Measurements from ENCODE around the gene RAPGEF1. TPM values are rescaled to one million over a fixed set of nuclear protein-coding genes. Genes with fewer than 3 reads are reported as not detected.
A peak's percentile ranks its signal among the peaks of the same experiment; 100 is the strongest.

RAPGEF1 gene
- total RNA-seq, 2 donors from 2014 or later = 61.2 to 75.0 TPM

GRCh38 chr9:131641618-131642495, 98.0 kb downstream of the RAPGEF1 start:
- intact Hi-C loops (cut with DNase I, micrococcal nuclease) = no loop called here
- DNase-seq (peak; percentile 70 to 83), ATAC-seq (peak; percentile 81)

GRCh38 chr9:131640438-131641137, 99.3 kb downstream of the RAPGEF1 start:
- DNase-seq = no peak
- ATAC-seq = no peak
- intact Hi-C loops (cut with DNase I, micrococcal nuclease) = no loop called here

DNA sequence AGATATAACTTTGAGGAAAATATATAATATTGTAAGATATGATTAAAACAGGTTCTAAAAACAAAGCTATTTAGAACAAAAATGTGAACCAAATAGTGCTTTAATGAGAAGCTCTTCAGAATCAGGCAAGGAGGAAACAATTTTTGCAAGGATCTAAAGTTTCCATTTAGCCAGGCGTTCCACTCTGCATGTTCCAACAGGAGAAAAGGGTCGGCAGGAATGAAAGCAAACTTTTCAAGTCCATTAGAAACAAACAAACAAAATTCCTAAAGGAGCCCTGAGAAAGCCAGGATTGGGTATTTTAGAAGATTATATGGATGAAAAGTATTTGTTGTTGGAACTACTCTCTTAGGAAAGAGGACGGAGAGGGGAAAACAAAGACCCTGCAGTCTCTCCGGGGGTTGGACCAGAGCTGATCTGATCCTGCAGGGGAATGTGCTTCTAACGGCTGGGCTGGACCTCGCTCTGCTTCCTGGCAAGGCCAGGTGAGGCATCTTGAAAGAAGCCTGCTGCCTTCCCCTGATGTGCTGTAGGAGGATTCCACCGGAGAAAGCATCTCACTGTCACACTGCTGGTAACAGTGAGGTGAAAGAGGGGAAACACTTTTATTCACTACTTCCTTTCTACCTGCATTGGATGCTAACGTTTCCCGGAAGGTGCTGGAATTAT, 100.0 kb downstream of the RAPGEF1 start:
- DNase-seq (no peak), ATAC-seq (no peak)
- intact Hi-C loops (cut with DNase I, micrococcal nuclease) = no loop called here

GRCh38 chr9:131636593-131636992, 103.3 kb downstream of the RAPGEF1 start:
- intact Hi-C loops (cut with DNase I, micrococcal nuclease) = no loop called here
- ATAC-seq (no peak), DNase-seq (no peak)

- peak; percentile 50 for ATAC-seq
- intact Hi-C loops (cut with DNase I, micrococcal nuclease) = no loop called here
- DNase-seq = peak in 1 of 2 donors; percentile 36
Measured at GRCh38 chr9:131635892-131636291, 104.0 kb downstream of the RAPGEF1 start.

GRCh38 chr9:131635285-131635684, 104.6 kb downstream of the RAPGEF1 start:
- peak; percentile 96 for ATAC-seq
- peak; percentile 84 to 95 for DNase-seq
- intact Hi-C loops (cut with DNase I, micrococcal nuclease) = no loop called here

GRCh38 chr9:131633491-131634031, 106.3 kb downstream of the RAPGEF1 start:
- intact Hi-C loops (cut with DNase I, micrococcal nuclease) = no loop called here
- DNase-seq = no peak
- ATAC-seq = no peak

DNA sequence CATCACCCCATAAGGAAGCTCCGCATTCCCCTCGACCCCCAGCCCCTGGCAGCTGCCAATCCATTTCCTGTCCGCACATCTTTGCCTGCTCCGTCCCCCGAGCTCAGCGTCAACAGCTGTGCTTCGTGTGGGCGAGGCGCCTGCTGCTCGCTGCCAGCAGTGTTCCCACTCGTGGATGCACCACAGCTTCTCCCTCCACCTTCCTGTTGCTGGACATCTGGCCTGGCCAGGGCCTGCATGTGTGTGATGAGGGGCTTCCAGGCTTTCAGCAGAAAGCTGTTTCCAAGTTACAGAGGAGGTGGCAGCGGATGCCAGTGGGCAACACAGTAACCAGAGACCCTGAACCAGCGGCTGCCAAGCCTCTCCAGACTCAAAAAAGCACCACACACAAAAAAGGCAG, 108.6 kb downstream of the RAPGEF1 start:
- intact Hi-C loops (cut with DNase I, micrococcal nuclease) = no loop called here
- ATAC-seq = no peak
- no peak for DNase-seq

DNA sequence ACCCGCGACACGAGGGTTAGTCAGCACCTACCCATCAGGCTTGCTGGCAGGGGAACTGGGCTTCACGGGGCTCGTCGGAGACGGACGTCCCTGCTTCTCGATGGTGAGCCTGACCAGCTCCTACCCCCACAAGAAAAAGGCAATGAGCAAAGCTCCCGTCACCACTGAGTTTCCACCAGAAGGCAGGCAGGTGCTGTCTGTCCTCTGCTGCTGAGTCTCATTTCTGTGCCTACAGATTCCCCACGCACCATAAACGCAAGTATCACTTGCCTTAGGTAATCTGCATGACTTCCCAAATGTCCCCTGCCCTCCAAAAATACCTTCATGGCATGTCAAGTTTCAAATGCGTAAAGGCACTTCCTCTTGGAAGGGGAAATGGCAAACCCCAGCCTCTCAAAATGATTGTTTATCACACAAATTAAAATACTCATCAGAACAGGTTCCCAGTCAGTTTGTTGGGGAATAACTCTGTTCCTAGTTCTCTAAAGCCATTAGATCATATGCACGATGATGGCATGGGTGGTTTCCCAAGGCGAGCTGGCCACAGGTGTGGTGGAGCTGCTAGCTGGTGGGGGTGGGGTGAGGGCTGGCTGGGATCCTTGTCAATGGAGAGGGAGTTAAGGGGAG, 109.6 kb downstream of the RAPGEF1 start:
- ATAC-seq (no peak), DNase-seq (peak; percentile 59 to 60)
- intact Hi-C loops (cut with DNase I, micrococcal nuclease) = no loop called here

DNA sequence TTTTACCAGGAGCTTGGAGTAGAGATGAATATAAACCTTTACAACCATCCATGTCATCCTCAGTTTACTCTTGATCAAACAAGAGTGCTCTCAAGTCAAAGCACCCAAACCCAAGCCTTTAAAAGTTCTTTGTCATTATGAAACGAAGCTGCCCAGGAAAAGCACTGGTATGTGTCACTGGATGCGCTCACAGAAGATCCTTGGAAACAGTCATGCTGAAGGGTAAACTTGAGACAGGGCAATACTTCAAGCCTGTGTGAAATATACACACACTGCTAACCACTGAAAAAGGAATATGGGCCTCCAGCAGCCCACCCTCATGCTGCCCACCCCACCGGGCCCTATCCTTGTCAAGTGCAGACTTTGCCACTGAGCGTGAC, 110.1 kb downstream of the RAPGEF1 start:
- intact Hi-C loops (cut with DNase I, micrococcal nuclease) = no loop called here
- ATAC-seq (no peak), DNase-seq (no peak)

- peak in 1 of 2 donors; percentile 31 for DNase-seq
- intact Hi-C loops (cut with DNase I, micrococcal nuclease) = no loop called here
- ATAC-seq = peak; percentile 11
Measured at GRCh38 chr9:131629226-131629500, 110.7 kb downstream of the RAPGEF1 start.

- no peak for DNase-seq
- intact Hi-C loops (cut with DNase I, micrococcal nuclease) = no loop called here
- ATAC-seq = no peak
Measured at GRCh38 chr9:131628459-131629225, 111.2 kb downstream of the RAPGEF1 start.

DNA sequence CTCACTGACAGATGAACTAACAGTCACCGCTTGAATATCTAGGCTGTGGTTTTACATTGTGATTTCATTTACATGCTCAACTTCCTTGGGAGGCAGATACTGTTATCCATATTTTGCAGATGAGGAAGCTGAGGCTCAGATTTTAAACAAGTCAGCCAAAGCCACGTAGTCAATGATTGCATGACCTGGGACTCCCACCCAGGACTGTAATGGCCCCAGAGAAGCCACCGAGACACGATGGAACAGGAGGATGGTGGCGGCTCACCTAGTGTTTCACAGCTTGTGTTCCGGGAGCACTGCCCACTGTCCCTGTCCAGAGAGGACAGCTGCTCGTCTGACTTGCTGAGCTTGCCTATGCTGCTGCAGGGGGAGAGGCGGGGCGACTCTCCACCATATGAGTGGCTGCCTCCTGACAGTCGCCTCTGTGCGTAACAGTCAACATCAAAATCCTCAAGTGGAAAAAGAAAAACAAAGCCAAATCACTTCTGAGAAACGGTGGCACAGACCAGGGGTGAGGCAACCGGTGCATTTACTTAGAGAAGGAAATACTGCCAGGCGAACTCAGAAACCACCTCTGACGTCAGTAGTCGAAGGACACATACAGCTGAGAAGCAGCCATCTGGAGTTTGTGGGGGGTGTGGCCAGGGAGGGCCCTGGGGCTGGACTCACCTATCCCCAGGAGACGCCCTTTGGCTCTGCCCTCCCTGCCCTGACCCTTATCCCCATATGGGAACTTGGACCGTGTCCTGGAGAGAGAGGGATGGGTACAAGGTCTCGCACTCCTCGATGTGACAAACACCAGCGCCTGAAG, 112.0 kb downstream of the RAPGEF1 start:
- ATAC-seq (peak; percentile 95), DNase-seq (peak; percentile 91 to 97)
- intact Hi-C loops (cut with DNase I, micrococcal nuclease) = no loop called here

DNA sequence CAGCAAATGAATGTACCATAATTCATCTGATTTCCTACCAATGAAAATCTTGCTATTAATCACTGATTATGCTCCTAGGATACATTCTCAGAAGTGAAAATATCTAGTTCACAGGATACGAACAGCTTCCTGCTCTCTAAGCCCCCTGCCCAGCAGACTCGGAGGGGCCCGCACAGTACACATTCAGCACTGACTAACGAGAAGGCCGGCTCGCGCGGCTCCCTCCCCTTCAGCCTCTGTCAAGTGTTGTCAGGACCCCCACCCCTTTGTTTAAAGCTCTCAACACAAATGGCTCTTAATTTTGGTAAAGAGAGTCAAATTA, 112.6 kb downstream of the RAPGEF1 start:
- intact Hi-C loops (cut with DNase I, micrococcal nuclease) = no loop called here
- no peak for ATAC-seq
- peak in 1 of 2 donors; percentile 29 for DNase-seq

GRCh38 chr9:131625790-131626670, 113.8 kb downstream of the RAPGEF1 start:
- no peak for ATAC-seq
- intact Hi-C loops (cut with DNase I, micrococcal nuclease) = no loop called here
- DNase-seq = no peak

DNA sequence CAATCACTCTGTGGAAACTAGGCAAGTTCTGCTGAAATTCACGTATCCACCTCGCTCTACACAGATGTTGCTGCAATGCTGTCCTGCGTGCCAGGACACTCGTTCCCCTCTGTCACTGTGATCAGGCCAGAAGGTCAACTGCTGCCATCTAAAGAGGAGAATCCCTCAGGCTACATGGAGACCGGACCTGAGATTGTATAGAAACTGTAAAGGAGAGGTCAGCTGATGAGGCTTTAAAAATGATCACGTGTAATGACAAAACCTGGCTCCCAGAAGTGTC, 114.4 kb downstream of the RAPGEF1 start:
- ATAC-seq = no peak
- intact Hi-C loops (cut with DNase I, micrococcal nuclease) = no loop called here
- DNase-seq = no peak
